HG02852 (cell line): ENCODE measurements around the gene PAX7.

Source experiments
- ATAC-seq: cut with Tn5 transposase; IDR thresholded peaks from one replicate; pipeline ENCODE4 v1.9.1; 2021; ENCODE audit warnings: mild to moderate bottlenecking, moderate library complexity; ENCODE audit not compliant: unreplicated experiment

Gene PAX7

DNA sequence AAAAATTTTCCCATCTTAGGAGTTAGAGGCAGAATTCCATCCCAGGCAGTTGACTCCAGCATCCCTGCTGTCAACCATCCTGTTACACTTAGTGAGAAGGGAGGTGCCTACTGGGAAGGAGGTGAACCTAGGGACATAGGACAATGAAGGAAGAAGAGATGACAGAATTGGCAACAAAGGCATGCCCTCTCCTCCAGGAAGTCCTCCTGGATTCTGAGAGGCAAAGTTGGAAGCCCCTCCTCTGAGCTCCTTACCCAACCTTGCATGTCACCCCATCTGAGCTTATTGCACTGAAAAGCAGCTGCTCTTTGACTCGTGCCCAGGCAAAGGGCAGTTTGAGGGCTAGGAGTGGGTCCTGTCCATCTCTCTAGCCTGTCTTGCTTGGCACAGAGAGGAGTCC is 66.9 kb downstream of the PAX7 start:
- no peak for ATAC-seq

GRCh38 chr1:18700530-18700929 is 69.9 kb downstream of the PAX7 start:
- ATAC-seq: no peak

GRCh38 chr1:18701183-18701582 is 70.5 kb downstream of the PAX7 start:
- no peak for ATAC-seq

DNA sequence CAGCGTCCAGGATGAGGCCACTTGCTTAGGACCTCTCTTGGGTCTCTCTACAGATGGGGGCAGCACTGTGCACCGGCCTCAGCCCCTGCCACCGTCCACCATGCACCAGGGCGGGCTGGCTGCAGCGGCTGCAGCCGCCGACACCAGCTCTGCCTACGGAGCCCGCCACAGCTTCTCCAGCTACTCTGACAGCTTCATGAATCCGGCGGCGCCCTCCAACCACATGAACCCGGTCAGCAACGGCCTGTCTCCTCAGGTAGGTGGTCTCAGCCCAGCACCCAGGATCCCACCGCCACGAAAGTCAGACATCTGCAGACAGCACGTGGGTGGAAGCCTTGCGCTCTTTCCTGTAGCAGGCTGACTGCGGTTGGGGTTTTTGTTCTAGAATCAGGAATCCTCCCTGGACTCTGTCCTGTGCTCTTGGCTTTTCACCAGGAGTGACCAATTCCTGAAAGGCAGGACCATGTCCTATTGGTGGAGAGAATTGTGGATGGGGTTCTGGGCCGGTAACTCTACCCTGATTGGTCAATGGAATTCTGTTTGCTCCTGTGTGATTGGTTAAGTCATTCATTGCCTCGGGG is 72.5 kb downstream of the PAX7 start:
- no peak for ATAC-seq

DNA sequence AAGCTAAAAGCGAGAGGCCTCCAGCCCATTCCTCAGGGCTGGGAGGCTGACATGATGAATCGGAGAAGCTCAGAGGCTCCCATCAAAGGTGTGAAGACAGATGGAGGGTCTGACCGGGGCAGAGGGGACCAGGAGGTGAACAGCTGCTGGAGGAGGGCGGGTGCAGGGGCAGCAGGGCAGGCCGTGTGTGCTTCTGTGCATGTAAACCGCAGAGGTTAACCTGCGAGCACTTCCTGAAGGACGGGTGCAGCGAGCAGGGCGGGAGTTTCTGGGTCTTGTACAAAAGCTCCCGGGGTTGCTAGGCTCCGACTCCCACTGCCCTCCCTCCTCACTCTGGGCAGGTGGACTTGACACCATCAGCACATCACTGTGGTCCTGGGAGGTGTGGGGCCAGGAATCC is 75.2 kb downstream of the PAX7 start:
- ATAC-seq: no peak

GRCh38 chr1:18707696-18708257 is 77.1 kb downstream of the PAX7 start:
- no peak for ATAC-seq

- ATAC-seq: no peak
These were observed 79.4 kb downstream of the PAX7 start for GRCh38 chr1:18710002-18710401.

- no peak for ATAC-seq
These were observed 80.4 kb downstream of the PAX7 start for GRCh38 chr1:18711003-18711402.

- no peak for ATAC-seq
These were observed 81.0 kb downstream of the PAX7 start for GRCh38 chr1:18711536-18712251.

DNA sequence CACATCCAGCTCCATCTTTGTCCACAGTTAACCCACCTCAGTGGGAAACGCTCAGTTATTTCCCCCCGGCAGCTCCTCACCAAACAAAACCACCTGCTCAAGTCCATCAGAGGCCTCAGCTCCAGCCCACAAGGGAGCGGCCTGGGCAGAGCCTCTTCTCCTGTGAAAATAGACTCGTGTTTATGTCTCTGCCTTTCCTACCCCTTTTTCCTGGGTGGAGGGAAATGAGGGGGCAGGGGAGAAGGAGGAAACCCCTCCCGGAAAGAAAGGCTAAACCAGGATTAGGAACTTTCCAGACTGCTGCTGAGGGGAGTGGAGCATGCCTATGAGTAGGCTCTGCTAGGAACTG is 81.6 kb downstream of the PAX7 start:
- no peak for ATAC-seq

GRCh38 chr1:18714404-18715175 is 83.9 kb downstream of the PAX7 start:
- no peak for ATAC-seq

- no peak for ATAC-seq
These were observed 85.6 kb downstream of the PAX7 start for GRCh38 chr1:18716112-18716784.

GRCh38 chr1:18716785-18717678 is 86.4 kb downstream of the PAX7 start:
- ATAC-seq: no peak

GRCh38 chr1:18719786-18720451 is 89.3 kb downstream of the PAX7 start:
- no peak for ATAC-seq

GRCh38 chr1:18721041-18721440 is 90.4 kb downstream of the PAX7 start:
- ATAC-seq: no peak

DNA sequence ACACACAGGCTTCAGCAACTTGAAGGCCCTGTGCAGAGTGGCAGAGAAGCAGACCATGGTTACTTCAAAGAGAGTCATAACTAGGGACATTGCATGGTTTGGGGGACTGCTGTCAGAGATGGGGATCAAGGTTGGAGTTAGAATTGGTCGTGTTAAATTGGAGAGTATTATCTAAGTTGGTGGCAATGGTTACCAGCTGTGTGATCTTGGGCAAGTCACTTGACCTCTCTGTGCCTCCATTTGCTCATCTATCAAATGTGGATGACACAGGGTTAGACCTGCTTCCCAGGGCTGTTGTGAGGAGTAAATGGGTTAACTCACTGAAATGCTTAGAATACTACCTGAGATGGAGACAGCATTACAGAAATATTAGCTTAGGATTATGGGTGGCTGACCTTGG is 91.1 kb downstream of the PAX7 start:
- no peak for ATAC-seq

DNA sequence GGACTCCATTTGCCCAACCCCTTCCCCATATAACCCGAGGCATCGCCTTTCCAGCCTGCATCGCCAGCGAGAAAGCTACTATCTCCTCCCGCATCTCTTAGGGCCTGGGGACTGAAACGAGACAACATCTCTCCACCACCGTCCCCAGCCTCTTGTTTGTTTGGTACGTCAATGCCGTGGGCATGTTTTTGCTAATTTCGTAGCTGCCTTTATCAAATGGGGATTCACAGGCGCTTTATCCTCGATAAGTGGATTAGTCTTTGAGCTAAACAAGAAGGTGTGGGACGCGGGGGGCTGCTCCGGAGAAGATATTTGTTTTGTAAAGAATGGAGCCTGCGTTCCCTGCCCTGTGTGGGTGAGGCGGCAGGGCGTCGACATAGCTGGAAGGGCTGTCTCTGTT is 91.6 kb downstream of the PAX7 start:
- no peak for ATAC-seq

DNA sequence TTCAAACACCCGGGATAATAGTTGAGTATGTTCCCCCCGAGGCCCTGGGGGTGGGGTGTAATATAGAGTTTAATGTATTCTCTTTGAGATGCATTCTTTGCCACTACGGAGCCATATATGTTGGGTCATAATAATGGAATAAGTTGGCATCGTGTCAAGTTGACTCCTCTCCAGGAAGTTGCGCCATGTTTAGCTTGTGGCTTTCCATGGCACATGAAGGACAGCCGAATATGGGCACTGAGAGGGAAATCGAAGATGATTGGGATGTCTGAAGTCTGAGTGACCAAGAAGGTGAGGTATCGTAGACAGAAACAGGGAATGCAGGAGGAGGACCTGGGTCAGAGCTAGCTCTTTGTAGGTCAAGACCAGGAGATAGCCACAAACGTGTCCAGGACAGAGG is 92.6 kb downstream of the PAX7 start:
- no peak for ATAC-seq

GRCh38 chr1:18723701-18724411 is 93.2 kb downstream of the PAX7 start:
- no peak for ATAC-seq
